ENCODE measurements around the gene C12orf75.
"Not testable (repeated sequence)": the region's sequence is repeated elsewhere in the genome, so short reads cannot be mapped to it uniquely, and the experiment has no call there.

The C12orf75 gene

DNA sequence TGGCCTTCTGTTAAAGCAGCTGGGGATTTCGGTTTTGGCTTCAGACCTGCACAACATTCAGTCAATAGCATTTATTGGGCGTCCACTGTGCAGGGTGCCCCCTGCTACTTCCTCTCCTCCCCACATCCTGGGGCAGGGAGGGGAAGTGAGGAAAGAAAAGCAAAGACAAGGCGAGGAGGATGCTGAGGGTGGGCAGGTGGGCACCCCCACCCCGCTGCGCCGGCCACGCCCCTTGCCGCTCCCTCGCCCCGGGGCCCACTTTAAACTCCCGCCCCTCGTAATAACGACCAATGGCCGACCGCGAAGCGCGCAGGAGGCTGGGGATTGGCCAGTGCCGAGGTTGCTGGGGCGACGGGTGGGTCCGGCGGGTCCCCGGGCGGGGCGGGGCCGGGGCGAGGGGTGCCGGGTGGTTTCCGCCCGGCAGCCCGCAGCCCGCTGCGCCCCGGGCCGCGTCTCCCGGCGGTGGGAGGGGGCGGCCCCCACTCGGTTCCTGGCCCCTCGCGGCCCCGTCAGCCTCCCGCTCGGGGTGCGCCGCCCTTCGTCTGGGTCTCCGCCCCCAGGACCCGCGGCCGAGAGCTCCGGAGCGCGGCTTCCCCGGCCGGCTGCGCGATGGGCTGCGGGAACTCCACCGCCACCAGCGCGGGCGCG is at the start of gene C12orf75:
C12orf75 (plus strand) TSS at position 409 of the 648 bp plus-strand sequence; CDS start at position 610, 201 bp downstream.
- peak; percentile 95 for DNase-seq

DNA sequence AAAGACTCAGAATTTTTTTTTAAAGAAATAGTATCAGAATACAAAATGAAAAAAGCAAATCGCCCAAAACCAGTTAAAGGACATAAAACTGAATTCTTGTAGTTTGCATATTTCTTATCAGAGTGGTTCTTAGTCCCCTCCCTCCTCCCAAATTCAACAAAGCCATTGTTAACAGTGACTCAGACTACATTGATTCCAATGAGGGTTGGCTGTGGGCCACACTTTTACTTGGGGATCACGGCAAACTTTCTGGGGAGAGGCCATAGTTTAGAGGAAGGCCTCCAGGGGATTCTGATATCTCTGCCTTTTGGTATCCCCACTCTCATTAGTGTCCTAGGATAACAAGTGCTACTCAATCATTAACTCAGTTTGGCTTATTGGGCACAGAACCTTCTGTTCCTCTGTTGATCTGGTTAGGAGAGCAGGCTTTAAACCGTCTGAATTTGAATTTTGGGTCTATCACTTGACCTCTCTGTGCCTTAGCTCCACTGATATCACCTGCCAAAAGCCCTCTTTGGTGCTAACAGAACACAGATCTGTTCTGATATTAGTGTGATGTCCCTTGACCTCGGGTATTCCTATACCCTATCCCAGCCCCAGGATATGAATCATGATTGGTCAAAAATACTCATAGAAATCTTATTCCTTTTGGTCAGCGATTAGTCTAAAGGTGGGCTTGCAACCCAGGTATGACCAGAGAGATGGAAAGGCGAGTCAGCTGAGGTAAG is 49.4 kb upstream of the C12orf75 start:
- DNase-seq: no peak

DNA sequence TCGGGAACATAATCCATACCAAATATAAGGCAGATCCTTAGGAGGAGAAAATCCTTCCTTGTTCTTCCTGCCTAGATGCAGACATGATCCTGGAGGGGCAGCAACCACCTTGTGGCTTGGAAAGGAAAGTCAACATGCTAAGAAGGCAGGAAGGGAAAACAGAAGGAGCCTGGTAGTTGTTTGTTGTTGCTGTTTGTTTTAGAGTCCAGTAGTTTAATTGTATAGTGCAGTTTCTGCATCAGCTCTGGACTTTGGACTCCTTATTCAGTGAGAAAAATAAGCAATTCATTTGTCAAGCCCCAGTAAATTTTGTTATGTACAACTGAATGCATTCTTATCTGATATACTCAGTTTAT is 48.8 kb upstream of the C12orf75 start:
- DNase-seq: no peak

DNA sequence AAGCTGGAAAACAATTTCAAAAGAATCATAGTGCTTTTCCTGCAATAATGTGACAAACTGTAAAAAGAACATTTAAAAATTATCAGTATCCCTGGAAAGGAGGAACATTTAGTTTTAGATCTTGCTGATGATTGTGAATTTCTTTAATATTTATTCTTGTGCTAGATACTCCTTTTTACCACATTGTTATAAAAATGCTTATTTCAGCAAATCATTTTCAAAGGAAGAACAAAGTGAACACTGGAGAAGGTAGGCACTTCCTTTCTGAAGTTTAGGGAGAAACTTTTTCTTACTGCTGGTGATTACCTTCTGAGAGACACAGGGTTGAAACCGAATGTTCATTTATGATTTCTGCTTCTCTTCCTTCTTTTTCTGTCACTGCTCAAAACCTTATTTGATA is 45.1 kb upstream of the C12orf75 start:
- DNase-seq: no peak

DNA sequence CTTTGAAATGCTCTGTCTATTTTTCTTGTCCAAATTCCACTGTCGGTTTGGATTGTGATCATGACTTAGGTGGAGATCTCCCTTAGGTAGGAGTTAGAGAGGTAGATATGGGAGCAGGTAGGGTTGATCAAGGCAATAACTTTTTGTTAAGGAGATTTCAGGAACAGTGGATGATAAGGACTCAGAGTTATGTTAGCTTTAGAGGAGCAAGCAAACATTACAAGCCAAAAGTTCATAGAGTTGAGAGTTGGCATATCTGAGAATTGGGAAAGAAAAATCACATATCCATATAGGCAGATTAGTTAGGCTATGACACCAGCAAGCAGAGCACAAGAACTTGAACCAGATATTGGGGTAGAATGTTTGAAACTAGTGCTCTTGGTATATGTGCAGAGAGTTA is 43.1 kb upstream of the C12orf75 start:
- no peak for DNase-seq

DNA sequence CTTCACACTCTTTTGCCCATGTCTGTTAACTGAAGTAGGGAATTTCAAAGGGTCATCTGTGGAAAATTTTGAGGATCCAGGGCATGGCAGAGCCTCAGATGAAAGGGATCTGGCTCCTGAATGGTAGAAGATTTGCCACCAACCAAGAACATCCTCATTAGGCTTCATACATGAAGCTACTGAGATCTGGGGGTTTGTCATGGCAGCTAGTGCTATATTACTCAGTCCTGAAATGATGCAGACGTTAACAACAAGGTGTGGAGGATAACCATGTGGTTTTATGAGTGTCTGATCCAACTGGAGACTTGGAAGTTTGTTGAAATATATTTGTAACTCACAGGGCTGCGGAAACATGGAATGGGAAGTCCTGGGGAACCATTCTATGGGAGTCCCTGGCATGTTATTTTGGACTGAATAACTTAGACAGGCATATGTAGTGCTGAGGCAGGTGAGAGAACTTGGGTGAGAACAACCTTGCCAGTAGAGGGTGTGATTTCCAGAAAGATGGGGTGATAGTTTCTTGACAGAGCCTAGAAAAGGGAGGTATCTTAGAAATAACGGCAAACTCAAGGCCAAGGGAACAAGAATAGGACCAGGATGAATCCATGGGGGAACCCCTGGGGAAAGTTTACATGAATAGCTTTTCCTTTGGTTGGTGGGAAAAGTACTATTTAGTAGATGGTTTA is 42.0 kb upstream of the C12orf75 start:
- DNase-seq: no peak

DNA sequence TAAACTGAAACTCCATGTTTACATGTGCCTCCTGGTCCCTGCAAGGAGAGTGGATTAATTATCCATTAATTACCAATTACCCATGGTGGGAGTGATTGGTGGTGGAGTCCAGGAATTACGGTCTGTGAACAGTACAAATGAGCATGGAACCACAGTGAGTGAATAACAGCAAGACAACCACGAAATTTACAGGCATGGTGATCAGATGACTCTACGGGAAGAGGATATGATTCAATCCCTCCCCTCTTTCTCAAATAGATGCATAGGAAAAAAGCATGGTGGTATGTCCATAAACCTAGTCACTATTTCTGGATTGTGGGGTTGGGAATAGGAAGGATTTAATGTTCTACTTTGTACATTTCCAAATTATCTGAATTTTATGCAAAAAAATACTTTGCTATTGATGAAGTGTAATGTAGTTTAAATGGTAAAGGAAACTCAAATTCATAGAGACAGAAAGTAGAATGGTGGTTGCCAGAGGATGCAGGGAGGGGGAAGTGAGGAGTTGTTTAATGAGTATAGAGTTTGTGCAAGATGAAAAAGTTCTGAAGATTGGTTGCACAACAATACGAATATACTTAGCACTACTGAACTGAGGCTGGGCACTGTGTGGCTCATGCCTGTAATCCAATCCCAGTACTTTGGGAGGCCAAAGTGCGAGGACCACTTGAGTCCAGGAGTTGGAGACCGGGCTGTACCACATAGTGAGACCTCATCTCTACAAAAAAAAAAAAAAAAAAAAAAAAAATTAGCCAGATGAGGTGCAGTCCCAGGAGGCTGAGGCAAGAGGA is 41.2 kb upstream of the C12orf75 start:
- no peak for DNase-seq

DNA sequence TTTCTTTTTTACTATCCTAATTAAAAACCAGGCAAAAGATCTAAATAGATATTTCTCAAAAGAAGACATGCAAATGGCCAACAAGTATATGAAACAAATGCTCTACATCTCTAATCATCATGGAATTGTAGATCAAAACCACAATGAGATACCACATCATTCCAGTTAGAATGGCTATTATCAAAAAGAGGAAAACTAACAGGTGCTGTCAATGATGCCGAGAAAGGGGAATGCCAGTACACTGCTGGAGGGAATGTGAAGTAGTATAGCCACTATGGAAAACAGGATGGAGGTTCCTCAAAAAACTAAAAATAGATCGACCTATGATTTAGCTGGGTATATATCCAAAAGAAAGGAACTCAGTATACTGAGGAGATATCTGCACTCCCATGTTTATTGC is 39.0 kb upstream of the C12orf75 start:
- no peak for DNase-seq

DNA sequence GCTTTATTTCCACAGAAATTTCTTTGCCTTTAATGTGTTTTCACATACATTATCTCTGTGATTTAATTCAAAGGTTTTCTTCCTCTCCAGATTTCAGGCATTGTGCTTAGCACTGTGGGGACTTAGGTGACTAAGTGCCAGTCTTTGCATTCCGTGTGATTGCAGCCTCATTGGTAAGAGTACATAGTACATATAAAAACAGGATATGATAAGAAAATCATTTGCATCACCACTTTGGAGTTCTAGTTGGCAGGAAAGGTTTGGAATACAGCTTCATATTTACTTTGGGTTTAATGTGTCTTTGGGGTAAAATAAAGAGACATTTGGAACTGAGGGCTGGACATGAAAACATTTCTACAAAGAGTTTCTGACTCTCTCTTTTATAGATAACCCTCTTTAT is 37.8 kb upstream of the C12orf75 start:
- no peak for DNase-seq

DNA sequence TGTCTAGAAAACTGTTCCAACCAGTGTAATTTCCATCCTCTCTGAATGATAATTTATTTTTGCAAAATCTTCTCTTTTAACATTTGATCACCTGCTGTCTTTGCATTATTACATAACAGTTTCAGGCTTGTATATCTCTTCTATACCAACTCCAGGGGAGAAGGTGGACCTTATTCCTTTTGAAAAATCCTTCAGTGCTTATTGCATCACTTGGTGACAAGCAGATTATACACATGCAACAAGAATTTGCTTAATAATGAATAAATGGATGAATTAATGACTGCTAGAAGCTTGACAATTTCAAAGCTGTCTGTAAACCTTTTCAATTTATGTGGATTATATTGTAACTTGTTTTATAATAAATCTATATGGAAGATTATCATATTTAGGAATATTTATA is 37.3 kb upstream of the C12orf75 start:
- DNase-seq: no peak

DNA sequence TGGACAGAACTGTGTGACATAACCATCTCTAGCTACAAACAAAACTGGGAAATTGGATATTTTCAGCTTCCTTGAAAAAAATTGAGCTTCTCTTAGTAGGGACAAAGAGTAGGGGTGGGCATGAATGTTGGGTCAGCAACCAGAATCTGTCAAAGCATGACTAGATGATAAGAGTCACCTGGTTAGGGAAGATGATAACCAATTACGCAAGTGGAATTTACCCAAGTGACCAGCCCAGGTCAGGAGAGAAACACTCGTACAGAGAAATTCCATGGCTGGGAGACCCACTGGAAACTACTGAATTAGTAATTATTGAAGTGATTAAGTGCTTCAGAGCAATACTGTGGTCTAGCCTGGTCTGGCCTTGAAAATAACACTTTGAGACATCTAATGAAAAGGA is 36.3 kb upstream of the C12orf75 start:
- DNase-seq: no peak

DNA sequence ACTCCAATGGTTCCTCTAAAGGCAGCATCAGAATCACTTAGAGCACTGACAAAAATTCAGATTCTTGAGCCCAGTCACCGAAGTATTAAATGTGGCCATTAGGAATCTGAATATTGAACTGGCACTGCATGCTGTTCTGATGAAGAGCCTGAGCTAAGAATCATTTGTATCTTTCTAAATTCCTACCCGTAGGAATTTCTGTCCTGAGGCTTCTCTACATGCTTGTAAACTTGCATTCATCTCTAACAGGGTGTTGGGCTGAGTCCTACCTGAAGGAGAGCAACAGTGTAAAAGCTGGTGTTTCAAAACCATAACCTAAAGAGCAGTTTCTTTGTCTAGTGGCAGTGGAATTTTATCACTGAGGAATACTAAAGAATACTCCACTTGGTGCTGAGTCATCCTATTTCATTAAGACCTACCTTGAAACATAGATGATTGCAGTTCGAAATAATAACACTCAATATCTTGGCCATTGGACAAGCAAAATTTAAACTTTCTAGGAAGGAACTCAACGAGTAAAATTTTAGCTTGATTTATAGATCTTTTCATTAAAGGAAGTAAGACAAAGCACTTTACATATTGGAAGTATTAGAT is 35.5 kb upstream of the C12orf75 start:
- no peak for DNase-seq

DNA sequence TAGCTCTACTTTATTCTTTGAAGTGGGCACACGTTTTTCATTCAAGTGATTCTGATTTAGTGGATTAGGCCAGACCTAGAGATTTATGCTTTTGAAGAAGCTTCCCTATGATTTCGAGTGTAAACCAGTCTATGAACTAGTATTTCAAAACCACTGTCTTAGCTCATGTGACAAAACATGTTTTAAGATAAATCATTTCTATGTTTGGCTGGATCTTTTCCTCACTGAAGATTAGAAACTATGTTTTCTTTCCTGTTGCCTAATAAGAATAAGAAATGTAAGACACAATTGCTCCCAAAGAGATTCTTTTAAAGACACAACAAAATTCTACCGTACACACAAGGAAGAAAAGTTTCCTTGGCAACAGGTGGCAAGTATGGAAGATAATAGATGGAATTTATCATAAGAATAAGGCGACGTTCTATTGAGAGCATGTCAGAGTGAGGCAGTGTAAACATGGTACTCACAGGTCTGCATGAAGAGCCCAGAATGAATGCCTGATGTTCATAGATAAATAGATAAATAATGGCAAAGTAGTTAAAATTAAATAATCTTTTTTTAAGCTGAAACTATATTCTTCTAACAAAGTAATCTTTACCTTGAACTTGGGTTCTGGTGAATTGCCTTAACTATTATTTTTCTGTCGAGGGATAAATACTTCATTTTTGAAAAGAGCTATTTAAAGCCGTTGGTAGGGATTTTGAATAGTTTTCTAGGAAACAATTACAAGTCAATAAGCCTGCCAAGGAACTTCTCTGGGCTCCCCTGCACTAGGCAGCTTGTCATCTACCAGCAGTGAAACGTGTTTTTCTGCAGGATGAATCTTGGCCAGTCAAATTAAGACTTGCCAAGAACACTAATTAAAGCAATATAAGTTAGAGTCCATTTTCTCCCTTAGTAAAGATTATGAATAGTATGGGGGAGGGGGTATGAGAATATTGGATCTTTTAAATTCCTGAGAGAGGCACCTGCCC is 34.1 kb upstream of the C12orf75 start:
- no peak for DNase-seq

DNA sequence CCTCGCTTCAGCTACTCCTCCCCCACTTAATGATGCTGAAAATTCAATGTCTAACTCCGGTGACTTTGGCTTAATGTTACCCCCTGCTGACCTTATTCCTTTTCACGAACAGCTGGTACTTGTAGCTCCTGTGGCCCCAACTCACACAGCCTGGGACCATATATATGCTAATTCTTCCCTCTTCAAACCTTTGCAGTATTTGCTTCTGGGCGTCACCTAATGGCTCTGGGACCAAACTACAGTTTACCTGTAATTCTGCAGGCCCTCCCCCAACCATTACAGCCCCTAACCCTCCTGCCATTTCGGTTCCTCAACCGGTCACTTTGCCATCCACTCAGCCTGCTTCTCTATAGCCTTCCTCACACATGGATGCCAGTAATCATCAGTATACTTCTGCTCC is 29.6 kb upstream of the C12orf75 start:
- no peak for DNase-seq

DNA sequence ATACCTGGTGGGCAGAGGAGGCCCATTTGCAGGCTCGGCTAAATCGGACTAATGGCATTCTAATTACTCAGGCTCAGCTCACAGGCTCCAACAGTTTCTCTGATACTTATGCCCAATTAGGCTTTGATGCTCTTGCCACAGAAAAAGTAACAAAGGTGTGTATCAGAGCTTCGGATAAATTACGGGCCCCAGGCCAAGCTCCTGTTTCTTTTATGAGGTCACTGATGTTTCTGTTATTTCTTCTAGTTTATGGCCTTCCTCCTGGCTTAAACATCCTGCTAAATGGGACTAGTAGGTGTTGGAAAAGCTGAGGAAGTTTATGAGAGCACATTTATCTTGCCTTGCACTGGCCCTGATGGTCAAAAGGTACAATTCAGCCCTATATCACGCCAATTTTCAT is 28.8 kb upstream of the C12orf75 start:
- DNase-seq: no peak

DNA sequence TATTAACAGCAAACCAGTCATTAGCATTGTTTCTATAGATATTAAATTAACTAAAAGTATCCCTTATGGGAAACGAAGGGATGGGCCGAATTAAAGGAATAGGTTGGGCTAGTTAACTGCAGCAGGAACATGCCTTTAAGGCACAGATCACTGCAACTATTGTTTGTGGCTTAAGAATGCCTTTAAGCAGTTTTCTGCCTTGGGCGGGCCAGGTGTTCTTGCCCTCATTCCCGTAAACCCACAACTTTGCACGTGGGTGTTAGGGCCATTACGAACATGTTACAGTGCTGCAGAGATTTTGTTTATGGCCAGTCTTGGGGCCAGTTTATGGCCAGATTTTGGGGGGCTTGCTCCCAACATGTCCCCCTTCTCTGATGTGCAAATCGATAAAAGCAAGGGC is 27.5 kb upstream of the C12orf75 start:
- DNase-seq: not testable (repeated sequence)

DNA sequence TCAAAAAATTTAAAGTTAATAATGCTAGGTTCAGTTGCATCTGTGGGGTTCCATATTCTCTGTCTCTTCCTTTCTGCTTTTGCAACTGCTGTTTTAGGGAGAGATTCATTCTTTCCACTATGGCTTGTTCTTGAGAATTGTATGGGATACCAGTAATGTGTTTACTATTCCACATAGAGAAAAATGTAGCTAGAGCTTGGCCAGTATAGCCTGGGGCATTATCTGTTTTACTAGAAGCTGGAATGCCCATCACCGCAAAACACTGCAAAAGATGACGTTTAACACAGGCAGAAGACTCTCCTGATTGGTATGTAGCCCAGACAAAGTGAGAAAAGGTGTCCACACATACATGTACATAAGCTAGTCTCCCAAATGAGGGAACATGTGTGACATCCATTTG is 25.9 kb upstream of the C12orf75 start:
- not testable (repeated sequence) for DNase-seq

DNA sequence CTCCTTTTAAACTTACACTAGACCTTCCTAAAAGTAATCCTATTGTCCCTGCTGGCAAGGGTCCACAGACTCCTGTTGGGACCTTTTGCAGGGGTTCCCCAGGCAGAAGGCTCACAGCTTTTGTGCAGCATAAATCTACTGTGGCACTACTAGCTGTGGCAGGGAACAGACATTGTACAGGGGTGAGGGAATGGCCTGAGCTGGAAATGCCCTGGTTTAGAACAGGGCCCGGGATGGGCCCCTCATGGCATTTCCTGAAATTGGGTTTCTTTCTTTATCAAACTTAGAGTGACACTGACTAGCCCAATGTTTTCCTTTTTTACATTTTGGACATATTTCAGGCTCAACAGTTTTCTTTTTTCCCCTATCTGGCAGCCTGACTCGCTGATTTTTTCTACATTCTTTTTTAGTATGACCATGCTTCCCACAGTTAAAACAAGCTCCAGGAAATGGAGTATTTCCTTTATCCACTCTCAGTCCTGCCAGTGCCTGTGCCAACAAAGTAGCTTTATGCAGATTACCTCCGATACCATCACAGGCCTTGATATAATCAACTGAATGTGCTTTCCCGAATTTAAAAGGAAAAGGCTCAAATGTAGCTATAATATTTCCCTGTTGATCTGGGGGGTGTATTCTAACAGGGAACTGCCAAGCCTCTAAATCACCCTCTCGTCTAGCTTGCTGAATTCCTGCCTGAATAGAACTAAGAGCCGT is 22.7 kb upstream of the C12orf75 start:
- DNase-seq: not testable (repeated sequence)

DNA sequence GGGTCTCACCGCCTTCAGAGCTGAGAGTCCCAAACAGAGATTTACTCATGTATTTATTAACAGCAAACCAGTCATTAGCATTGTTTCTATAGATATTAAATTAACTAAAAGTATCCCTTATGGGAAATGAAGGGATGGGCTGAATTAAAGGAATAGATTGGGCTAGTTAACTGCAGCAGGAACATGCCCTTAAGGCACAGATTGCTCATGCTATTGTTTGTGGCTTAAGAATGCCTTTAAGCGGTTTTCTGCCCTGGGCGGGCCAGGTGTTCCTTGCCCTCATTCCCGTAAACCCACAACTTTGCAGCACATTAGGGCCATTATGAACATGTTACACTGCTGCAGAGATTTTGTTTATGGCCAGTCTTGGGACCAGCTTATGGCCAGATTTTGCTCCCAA is 21.7 kb upstream of the C12orf75 start:
- not testable (repeated sequence) for DNase-seq

DNA sequence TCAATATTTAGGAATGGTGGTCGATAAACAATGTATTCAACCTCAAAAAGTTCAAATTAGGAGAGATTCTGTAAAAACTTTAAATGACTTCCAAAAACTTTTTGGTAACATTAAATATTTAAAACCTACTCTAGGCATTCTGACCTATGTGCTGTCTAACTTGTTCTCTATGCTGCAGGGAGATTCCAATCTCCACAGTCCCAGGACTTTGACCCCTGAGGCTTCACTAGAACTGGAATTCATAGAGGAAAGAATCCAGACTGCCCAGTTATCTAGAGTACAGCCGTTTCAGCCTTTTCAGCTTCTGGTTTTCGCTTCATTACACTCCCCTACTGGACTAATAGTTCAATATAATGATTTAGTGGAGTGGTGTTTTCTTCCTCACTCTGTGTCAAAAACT is 21.1 kb upstream of the C12orf75 start:
- not testable (repeated sequence) for DNase-seq

DNA sequence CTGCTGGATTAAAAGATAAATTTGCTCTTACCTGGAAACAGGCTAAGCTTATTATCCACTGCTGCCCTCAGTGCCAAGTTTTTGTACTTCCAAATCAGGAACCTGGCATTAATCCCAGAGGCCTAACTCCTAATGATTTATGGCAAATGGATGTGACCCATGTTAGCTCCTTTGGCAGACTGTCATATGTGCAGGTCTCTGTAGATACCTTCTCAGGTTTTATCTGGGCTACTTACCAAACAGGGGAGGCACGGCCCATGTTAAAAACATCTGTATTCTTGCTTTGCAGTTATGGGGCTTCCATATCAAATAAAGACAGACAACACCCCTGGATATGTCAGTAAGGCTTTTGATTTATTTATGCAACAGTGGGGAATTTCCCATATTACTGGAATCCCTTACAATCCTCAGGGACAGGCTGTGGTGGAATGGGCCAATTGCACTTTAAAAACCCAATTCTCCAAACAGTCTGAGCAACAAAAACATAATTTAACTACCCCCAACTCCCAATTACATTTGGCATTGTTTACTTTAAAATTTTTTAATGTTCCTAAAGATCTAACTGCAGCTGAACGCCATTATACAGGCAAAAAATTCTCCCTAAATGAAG is 19.9 kb upstream of the C12orf75 start:
- not testable (repeated sequence) for DNase-seq
